Right lobe of liver (tissue), 6 donors: Measurements from ENCODE around the gene PCCA. TPM values are rescaled to one million over a fixed set of nuclear protein-coding genes. Genes with fewer than 3 reads are reported as not detected.
A peak's percentile ranks its signal among the peaks of the same experiment; 100 is the strongest.

Experiments used
- ATAC-seq, 4 donors: fragments of 200-7000 bp; cut with Tn5 transposase; one replicate each; pipeline ENCODE4 v1.9.1; 2020; ENCODE audit warnings: mild to moderate bottlenecking in 4 of 4, moderate library complexity in 4 of 4
- DNase-seq, 3 donors: peaks; one replicate each; pipeline ENCODE4 v3.0.0-alpha.2; 2020
- H3K27ac ChIP-seq, 3 donors: fragments of 200-600 bp; one replicate each; pipeline ENCODE4 v1.8.0; 2022
- H3K27me3 ChIP-seq, 2 donors: fragments of 200-600 bp; one replicate each; pipeline ENCODE4 v1.8.0; 2022
- H3K36me3 ChIP-seq, 4 donors: fragments of 200-600 bp; sonication (generic) in 1 of 4; one replicate each; pipeline versions ENCODE4 v1.5.1 to v1.8.0; 2017 to 2022; ENCODE audit warnings: control low read depth in 1 of 4
- H3K4me1 ChIP-seq, 4 donors: fragments of 200-600 bp; sonication (generic) in 1 of 4; one replicate each; pipeline versions ENCODE4 v1.5.1 to v1.8.0; 2017 to 2022; ENCODE audit warnings: control low read depth in 1 of 4
- H3K4me3 ChIP-seq, 3 donors: fragments of 200-600 bp; one replicate each; pipeline ENCODE4 v1.8.0; 2022
- H3K9me3 ChIP-seq, 4 donors: fragments of 200-600 bp; sonication (generic) in 1 of 4; one replicate each; pipeline versions ENCODE4 v1.5.1 to v1.8.0; 2017 to 2022; ENCODE audit warnings: control low read depth in 1 of 4
- POLR2A ChIP-seq: fragments of 450-650 bp; IDR thresholded peaks from one replicate; pipeline ENCODE4 v1.6.1; 2017; ENCODE audit warnings: antibody characterized with exemption, mild to moderate bottlenecking
- WGBS: methylation state at CpG from one replicate; pipeline ENCODE4 v1.1.6; 2018; ENCODE audit warnings: low coverage, low lambda C conversion rate; ENCODE audit not compliant: insufficient coverage; ENCODE audit errors: missing lambda C conversion rate; 5-methylcytosine and 5-hydroxymethylcytosine counted together
- intact Hi-C, 2 donors: fragments of 100-400 bp; cut with DNase I; formaldehyde crosslinking; loops; one replicate each; pipeline versions ENCODE4 v1.11.2 to v1.14.1; 2022
- total RNA-seq, 6 experiments: library from RNA; depleted of rRNA in 2 of 6; stranded (reverse); fragments of >200 nt in 2 of 6; fragmentation: NEBNext Ultra II Directional in 3 of 6; extraction: Animal tissue kit (Norgen Biotek cat#: 25700) in 3 of 6; gene quantifications; one replicate each; pipeline versions ENCODE4 v1.1.0 to v1.2.4, GENCODE V29; 2016 to 2023
- TF ChIP-seq, protein P1 (sequence below), 4 donors: fragments of 200-600 bp in 3 of 4; fragments of 450-650 bp in 1 of 4; IDR thresholded peaks; one replicate each; pipeline versions ENCODE4 v1.5.1 to v1.8.0; 2016 to 2022; ENCODE audit warnings: antibody characterized with exemption in 4 of 4, mild to moderate bottlenecking in 2 of 4
- donor health status: DM: no; HTN: yes; CAD: no.
- donor health status: DM: no; HTN: no; CAD: no.
- donor health status: DM: no; HTN: no; CAD: no.
- donor health status: DM: no; HTN: yes; CAD: no.
- donor health status: DM: no; HTN: yes; CAD: no.

The PCCA gene
- total RNA-seq, 6 experiments from 2014 or later, result 58.2 to 161 (median 85.2) TPM

- Histone ChIP-seq H3K27me3 (no peaks in the 10 kb centered on the region), H3K4me3 (no peak overlapping the region), H3K9me3 (no peaks in the 10 kb centered on the region), H3K36me3 (no peaks in the 10 kb centered on the region), H3K4me1 (peaks cover 0 to 35% (median 15%) of the 10 kb centered on the region in 4 donors), H3K27ac (peak overlapping the region in 2 of 3 donors; percentile 76 to 83)
- TF ChIP-seq, protein P1, sequence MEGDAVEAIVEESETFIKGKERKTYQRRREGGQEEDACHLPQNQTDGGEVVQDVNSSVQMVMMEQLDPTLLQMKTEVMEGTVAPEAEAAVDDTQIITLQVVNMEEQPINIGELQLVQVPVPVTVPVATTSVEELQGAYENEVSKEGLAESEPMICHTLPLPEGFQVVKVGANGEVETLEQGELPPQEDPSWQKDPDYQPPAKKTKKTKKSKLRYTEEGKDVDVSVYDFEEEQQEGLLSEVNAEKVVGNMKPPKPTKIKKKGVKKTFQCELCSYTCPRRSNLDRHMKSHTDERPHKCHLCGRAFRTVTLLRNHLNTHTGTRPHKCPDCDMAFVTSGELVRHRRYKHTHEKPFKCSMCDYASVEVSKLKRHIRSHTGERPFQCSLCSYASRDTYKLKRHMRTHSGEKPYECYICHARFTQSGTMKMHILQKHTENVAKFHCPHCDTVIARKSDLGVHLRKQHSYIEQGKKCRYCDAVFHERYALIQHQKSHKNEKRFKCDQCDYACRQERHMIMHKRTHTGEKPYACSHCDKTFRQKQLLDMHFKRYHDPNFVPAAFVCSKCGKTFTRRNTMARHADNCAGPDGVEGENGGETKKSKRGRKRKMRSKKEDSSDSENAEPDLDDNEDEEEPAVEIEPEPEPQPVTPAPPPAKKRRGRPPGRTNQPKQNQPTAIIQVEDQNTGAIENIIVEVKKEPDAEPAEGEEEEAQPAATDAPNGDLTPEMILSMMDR (IDR thresholded peaks at IDR 0.05), result no peak
- TF ChIP-seq POLR2A, result no peak
- intact Hi-C loops, result no loop called here
- no peak for ATAC-seq
- 100% methylated on average over 2 of the region's 4 CpGs for WGBS
- DNase-seq, result no peak
Measured at GRCh38 chr13:100545684-100546061, 456.8 kb downstream of the PCCA start.

DNA sequence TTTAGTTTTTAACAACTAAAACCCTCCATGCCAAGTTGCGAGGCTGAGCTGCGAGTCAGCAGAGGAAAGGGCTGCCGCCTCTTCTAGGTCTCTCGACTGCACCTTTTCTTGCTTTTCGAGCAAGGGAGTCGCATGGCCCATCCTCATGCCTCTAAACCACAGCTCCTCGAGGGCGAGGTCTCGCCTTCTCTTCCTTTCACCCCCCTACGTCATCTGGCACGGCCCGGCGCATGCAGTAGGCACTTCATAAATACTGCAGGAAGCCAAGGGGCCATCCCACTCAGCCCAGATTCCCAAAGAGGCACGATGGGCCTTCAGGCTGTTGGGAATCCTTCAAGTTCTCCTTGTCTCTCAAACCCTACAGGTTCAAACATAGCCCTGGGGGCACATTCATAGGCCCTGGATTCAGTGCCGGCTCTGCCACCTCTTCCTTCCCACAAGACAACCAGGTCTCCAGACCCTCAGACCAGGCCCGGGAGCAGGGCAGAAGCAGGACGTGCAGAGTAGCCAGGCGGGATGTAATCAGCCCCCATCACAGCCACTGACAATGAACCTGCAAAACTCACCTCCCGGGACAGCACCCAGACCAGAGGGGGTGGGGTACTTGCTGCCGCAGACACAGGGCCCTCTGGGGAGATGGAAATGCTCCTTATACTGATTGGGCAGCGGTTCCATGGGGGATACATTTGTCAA is 458.0 kb downstream of the PCCA start:
- WGBS, result 98% methylated on average over 16 of the region's 21 CpGs
- DNase-seq (no peak), ATAC-seq (no peak)
- Histone ChIP-seq H3K4me3 (no peak overlapping the region), H3K36me3 (no peaks in the 10 kb centered on the region), H3K9me3 (no peaks in the 10 kb centered on the region), H3K4me1 (peaks cover 0 to 35% (median 15%) of the 10 kb centered on the region in 4 donors), H3K27me3 (no peaks in the 10 kb centered on the region), H3K27ac (peak overlapping the region in 2 of 3 donors; percentile 46 to 52)
- TF ChIP-seq POLR2A, result no peak
- TF ChIP-seq, protein P1 (IDR thresholded peaks at IDR 0.05), result no peak
- intact Hi-C loops, result no loop called here

- intact Hi-C loops, result no loop called here
- Histone ChIP-seq H3K9me3 (no peaks in the 10 kb centered on the region), H3K4me3 (no peak overlapping the region), H3K27ac (peak overlapping the region in 2 of 3 donors; percentile 46 to 52), H3K36me3 (no peaks in the 10 kb centered on the region), H3K4me1 (peaks cover 0 to 32% (median 15%) of the 10 kb centered on the region in 4 donors), H3K27me3 (no peaks in the 10 kb centered on the region)
- peak; percentile 50 to 83 (median 74) for DNase-seq
- WGBS, result 30% methylated on average over 8 of the region's 9 CpGs
- peak; percentile 24 to 57 (median 54) for ATAC-seq
- TF ChIP-seq, protein P1 (IDR thresholded peaks at IDR 0.05), result no peak
- no peak for TF ChIP-seq POLR2A
Measured at GRCh38 chr13:100547791-100548201, 458.9 kb downstream of the PCCA start.

DNA sequence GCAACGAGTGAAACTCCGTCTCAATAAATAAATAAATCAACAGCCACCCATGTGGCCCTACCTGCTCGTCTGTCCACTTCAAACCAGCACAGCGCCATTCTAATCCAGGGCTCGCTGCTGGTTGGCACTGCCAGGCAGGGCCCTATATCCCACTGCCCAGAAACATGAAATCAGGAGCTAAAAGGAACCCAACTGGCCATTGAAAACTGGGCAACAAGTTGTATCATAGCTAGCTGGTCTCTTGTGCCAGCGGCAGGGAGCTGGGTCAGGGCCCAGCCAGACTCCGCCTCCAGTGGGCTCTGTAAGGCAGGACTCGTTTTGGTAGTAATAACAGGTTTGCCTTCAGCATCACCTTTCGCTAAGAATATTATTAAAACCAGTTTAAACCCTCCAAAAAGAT is 460.4 kb downstream of the PCCA start:
- Histone ChIP-seq H3K9me3 (no peaks in the 10 kb centered on the region), H3K4me1 (peaks cover 0 to 22% (median 9%) of the 10 kb centered on the region in 4 donors), H3K27ac (no peak overlapping the region), H3K27me3 (no peaks in the 10 kb centered on the region), H3K4me3 (no peak overlapping the region), H3K36me3 (no peaks in the 10 kb centered on the region)
- TF ChIP-seq, protein P1 (IDR thresholded peaks at IDR 0.05), result no peak
- TF ChIP-seq POLR2A, result no peak
- ATAC-seq (no peak), DNase-seq (no peak)
- WGBS, result 83% methylated on average over 6 of the region's 9 CpGs
- intact Hi-C loops, result no loop called here
